ENCODE results near the gene INTS3. TPM values are rescaled to one million over a fixed set of nuclear protein-coding genes. Genes with fewer than 3 reads are reported as not detected.

Gene INTS3
- total and polyA plus RNA-seq, 9 of the 15 experiments (the other 6 are each of a cell fraction or from before 2014, with no cell fraction given), result 6.3 to 24.1 (median 14.3) TPM

GRCh38 chr1:153783233-153784190 lies 55.7 kb downstream of the INTS3 start (continued):
- TF ChIP-seq ZFPM2 (CRISPR knock-in tag; IDR thresholded peaks at IDR 0.05), result no peak
- TF ChIP-seq ZBTB8A (IDR thresholded peaks at IDR 0.05; ENCODE audit: partially characterized antibody), result no peak
- TF ChIP-seq FOXK1 (CRISPR knock-in tag; IDR thresholded peaks at IDR 0.05; ENCODE audit: borderline replicate concordance), result no peak
- no peak for TF ChIP-seq GATA2 (CRISPR knock-in tag; IDR thresholded peaks at IDR 0.05)
- no peak for TF ChIP-seq ZBED1 (IDR thresholded peaks at IDR 0.05)
- TF ChIP-seq SUPT5H (IDR thresholded peaks at IDR 0.05), result peak; percentile 99
- TF ChIP-seq E2F8 (IDR thresholded peaks at IDR 0.05; ENCODE audit: low read depth, partially characterized antibody), result peak; percentile 45
- peak; percentile 89 for TF ChIP-seq PML (IDR thresholded peaks at IDR 0.05; ENCODE audit: low read length)
- peak; percentile 59; the same call in 1 of the 2 replicates for TF ChIP-seq ZNF175 (CRISPR knock-in tag; IDR thresholded peaks at IDR 0.05; ENCODE audit: low read depth)
- TF ChIP-seq ZNF318 (IDR thresholded peaks at IDR 0.05; ENCODE audit: borderline replicate concordance in 1 of 2, low read depth in 1 of 2), result no peak
- TF ChIP-seq ZNF699 (CRISPR knock-in tag; IDR thresholded peaks at IDR 0.05; ENCODE audit: insufficient replicate concordance), result no peak
- TF ChIP-seq SMARCB1 (IDR thresholded peaks at IDR 0.05; ENCODE audit: insufficient read length, low read depth), result no peak
- peak; percentile 38 for TF ChIP-seq NFIC (IDR thresholded peaks at IDR 0.05)
- no peak for TF ChIP-seq RBM34 (IDR thresholded peaks at IDR 0.05; ENCODE audit: borderline replicate concordance, insufficient read depth, low read length)
- TF ChIP-seq EP400 (IDR thresholded peaks at IDR 0.05), result peak; percentile 91
- TF ChIP-seq CTBP1 (IDR thresholded peaks at IDR 0.05; ENCODE audit: borderline replicate concordance), result peak; percentile 87
- no peak for TF ChIP-seq HNRNPK (IDR thresholded peaks at IDR 0.05; ENCODE audit: low read depth, low read length, poor library complexity, severe bottlenecking)

Measured in K562 (cell line).